NB4 (cell line): ENCODE data around the gene CYREN.
"Not testable (repeated sequence)": the region's sequence is repeated elsewhere in the genome, so short reads cannot be mapped to it uniquely, and the experiment has no call there.

ENCODE experiments used
- DNase-seq: peaks from one replicate; pipeline ENCODE4 v3.0.0; 2010; ENCODE audit warnings: low read depth
- H3K4me3 ChIP-seq: one replicate; pipeline ENCODE4 v1.5.1; 2011; ENCODE audit warnings: mild to moderate bottlenecking, low read depth, low read length, moderate library complexity
- CTCF ChIP-seq: IDR thresholded peaks from one replicate; pipeline ENCODE4 v1.5.1; 2012; ENCODE audit warnings: low read depth, low read length
- MYC ChIP-seq: IDR thresholded peaks from 2 replicates; pipeline ENCODE4 v1.6.1; 2011; ENCODE audit warnings: low read depth, low read length
- POLR2A ChIP-seq: IDR thresholded peaks from 2 replicates; pipeline ENCODE4 v1.6.1; 2011; ENCODE audit warnings: mild to moderate bottlenecking; ENCODE audit not compliant: insufficient read length; ENCODE audit errors: extremely low read depth
- TF ChIP-seq, protein P1 (sequence below): IDR thresholded peaks from 2 replicates; pipeline ENCODE4 v1.6.1; 2011; ENCODE audit warnings: low read depth, low read length

CYREN gene

DNA sequence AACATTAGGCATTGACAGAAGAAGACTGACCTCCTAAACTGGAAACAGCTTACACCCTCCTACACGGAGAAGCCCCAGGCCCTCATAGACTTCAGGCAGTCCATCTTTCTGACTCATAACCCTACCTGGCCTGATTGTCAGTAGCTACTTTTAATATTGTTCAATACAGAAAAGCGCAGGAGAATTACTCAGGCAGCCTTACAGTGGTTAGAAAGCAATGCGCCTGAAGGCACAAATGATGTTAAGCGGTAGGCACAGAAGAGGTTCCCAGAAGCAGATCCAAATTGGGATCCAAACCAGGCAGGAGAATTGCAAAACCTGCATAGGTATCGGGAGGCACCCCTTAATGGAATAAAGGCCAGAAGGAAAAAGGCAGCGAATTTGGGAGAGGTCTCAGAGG lies 5.4 kb upstream of the CYREN start:
- no peak overlapping the region for H3K4me3 ChIP-seq
- DNase-seq, result no peak
- TF ChIP-seq MYC (no peak), POLR2A (no peak), CTCF (no peak)
- TF ChIP-seq, protein P1, sequence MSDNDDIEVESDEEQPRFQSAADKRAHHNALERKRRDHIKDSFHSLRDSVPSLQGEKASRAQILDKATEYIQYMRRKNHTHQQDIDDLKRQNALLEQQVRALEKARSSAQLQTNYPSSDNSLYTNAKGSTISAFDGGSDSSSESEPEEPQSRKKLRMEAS, result no peak

GRCh38 chr7:135174941-135175340 lies 4.4 kb upstream of the CYREN start:
- H3K4me3 ChIP-seq, result no peak overlapping the region
- no peak for TF ChIP-seq CTCF
- no peak for TF ChIP-seq MYC
- TF ChIP-seq, protein P1, result no peak
- TF ChIP-seq POLR2A, result no peak
- DNase-seq, result no peak

DNA sequence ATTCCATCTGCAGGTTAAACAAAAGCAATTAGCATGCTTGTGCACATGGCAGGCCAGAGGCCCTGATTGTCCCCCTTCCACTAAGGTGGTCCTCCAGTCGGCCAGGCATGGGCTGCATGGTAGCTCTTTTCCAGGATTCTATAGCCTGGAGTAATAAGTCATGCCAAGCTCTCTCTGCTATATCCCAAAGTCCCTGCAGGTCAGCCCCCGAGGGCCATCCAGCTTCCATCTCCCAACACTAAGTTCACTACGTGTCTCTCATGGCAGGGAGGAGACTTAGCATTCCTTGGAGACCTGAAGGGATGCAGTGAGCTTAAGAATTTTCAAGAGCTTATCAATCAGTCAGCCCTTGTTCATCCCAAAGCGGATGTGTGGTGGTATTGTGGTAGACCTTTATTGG lies 3.4 kb upstream of the CYREN start:
- H3K4me3 ChIP-seq, DNase-seq: not testable (repeated sequence)

DNA sequence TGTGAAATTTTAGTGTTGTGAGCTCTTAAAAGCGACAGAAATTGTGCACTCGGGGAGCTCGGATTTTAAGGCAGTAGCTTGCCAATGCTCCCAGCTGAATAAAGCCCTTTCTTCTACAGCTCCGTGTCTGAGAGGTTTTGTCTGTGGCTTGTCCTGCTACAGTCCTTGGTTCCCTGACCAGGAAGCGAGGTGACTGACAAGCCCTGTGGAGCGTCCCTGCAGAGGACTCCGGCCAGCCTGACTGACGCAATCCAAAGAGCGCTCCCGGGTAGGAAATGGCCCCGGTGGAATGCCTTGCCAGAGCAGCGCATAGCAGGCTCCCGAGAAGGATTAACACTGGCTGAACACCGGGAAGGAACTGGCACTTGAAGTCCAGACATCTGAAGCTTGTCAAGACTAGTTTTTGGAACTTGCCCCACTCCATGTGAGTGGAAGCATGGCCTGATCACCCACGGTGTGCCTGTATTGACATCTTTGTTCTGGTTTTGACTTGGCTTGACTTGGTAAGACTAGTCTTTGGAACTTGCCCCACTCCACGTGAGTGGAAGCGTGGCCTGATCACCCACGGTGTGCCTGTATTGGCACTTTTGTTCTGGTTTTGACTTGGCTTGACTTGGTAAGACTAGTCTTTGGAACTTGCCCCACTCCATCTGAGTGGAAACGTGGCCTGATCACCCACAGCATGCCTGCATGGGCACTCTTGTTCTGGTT lies 1.2 kb upstream of the CYREN start:
- peak; percentile 34 for TF ChIP-seq POLR2A
- peak overlapping the region; percentile 80 for H3K4me3 ChIP-seq
- DNase-seq, result peak; percentile 75

- not testable (repeated sequence) for DNase-seq
Observed at GRCh38 chr7:135170998-135171481, 533 bp upstream of the CYREN start.

GRCh38 chr7:135169964-135170273 lies 588 bp downstream of the CYREN start:
- TF ChIP-seq, protein P1, result no peak
- TF ChIP-seq POLR2A, result no peak

More at GRCh38 chr7:135170998-135171481, 533 bp upstream of the CYREN start:
- H3K4me3 ChIP-seq, result peak overlapping the region; percentile 80

GRCh38 chr7:135169141-135169963 lies 1.2 kb downstream of the CYREN start:
- DNase-seq, result peak; percentile 80
- peak; percentile 77 for TF ChIP-seq CTCF
- no peak for TF ChIP-seq POLR2A

More at GRCh38 chr7:135169964-135170273, 588 bp downstream of the CYREN start:
- peak overlapping the region; percentile 86 for H3K4me3 ChIP-seq
- DNase-seq, result peak; percentile 80

GRCh38 chr7:135168489-135169140 lies 1.9 kb downstream of the CYREN start:
- no peak for DNase-seq
- peak overlapping the region; percentile 86 for H3K4me3 ChIP-seq
- TF ChIP-seq MYC (no peak), POLR2A (no peak), CTCF (no peak)
- TF ChIP-seq, protein P1, result no peak

More at GRCh38 chr7:135169141-135169963, 1.2 kb downstream of the CYREN start:
- peak overlapping the region; percentile 86 for H3K4me3 ChIP-seq
